GM12892 (cell line): Measurements from ENCODE around the gene ZBTB7C.

ENCODE experiments used
- POLR2A ChIP-seq: IDR thresholded peaks from 2 replicates; pipeline ENCODE4 v1.6.1; 2011; ENCODE audit warnings: low read depth, low read length, control low read depth
- POLR2AphosphoS5 ChIP-seq: IDR thresholded peaks from 2 replicates; pipeline ENCODE4 v1.6.1; 2011; ENCODE audit warnings: low read depth, low read length, control low read depth

- TF ChIP-seq POLR2A, result no peak
- TF ChIP-seq POLR2AphosphoS5, result no peak
These were observed 47.7 kb upstream of the ZBTB7C start for GRCh38 chr18:48456838-48457237.
